Keratinocyte (primary cell): Measurements from ENCODE around the gene NTNG2. TPM values are rescaled to one million over a fixed set of nuclear protein-coding genes. Genes with fewer than 3 reads are reported as not detected.

ENCODE experiments used
- DNase-seq: peaks from one replicate; pipeline ENCODE4 v3.0.0-alpha.2; 2011; ENCODE audit warnings: low read depth, missing footprints, low spot score
- FAIRE-seq: peaks from 2 replicates; lab custom pipeline; 2011; peaks lifted over from hg19 to GRCh38; lab: Jason Lieb, UNC
- H2AFZ ChIP-seq: 2 replicates; pipeline ENCODE4 v1.6.0; 2012; ENCODE audit warnings: low read length, control low read depth, inconsistent platforms; ENCODE audit not compliant: control insufficient read depth
- H3K27ac ChIP-seq: 2 replicates; pipeline ENCODE4 v1.5.1; 2011; ENCODE audit warnings: low read length; ENCODE audit not compliant: control insufficient read depth, insufficient read depth
- H3K27me3 ChIP-seq: 3 replicates; pipeline ENCODE4 v1.6.0; 2011; ENCODE audit warnings: low read length; ENCODE audit not compliant: control insufficient read depth, insufficient read depth; ENCODE audit errors: extremely low read depth
- H3K36me3 ChIP-seq, 2 experiments: 2 replicates in 1 of 2; 3 replicates in 1 of 2; pipeline ENCODE4 v1.5.1; 2011; ENCODE audit warnings: low read length in 2 of 2, mild to moderate bottlenecking in 1 of 2; ENCODE audit not compliant: control insufficient read depth in 2 of 2, insufficient read depth in 2 of 2; ENCODE audit errors: extremely low read depth in 1 of 2
- H3K4me1 ChIP-seq: 3 replicates; pipeline ENCODE4 v1.5.1; 2011; ENCODE audit warnings: low read length; ENCODE audit not compliant: control insufficient read depth, insufficient read depth; ENCODE audit errors: extremely low read depth
- H3K4me2 ChIP-seq: 3 replicates; pipeline ENCODE4 v1.6.0; 2011; ENCODE audit warnings: low read depth, low read length; ENCODE audit not compliant: control insufficient read depth, insufficient read depth; ENCODE audit errors: extremely low read depth
- H3K4me3 ChIP-seq, 3 experiments: fragments of 200-600 bp in 1 of 3; sonication (generic) in 1 of 3; 2 replicates in 2 of 3; 3 replicates in 1 of 3; pipeline ENCODE4 v1.5.1; 2011 to 2016; ENCODE audit warnings: low read length in 3 of 3, mild to moderate bottlenecking in 3 of 3, control low read depth in 2 of 3, inconsistent platforms in 1 of 3, low read depth in 1 of 3, mixed read lengths in 1 of 3, mixed run types in 1 of 3, moderate library complexity in 1 of 3; ENCODE audit not compliant: control insufficient read depth in 2 of 3, insufficient read depth in 2 of 3; ENCODE audit errors: extremely low read depth in 1 of 3
- H3K79me2 ChIP-seq: 2 replicates; pipeline ENCODE4 v1.6.0; 2012; ENCODE audit warnings: low read length; ENCODE audit not compliant: control insufficient read depth, insufficient read depth
- H3K9ac ChIP-seq: 3 replicates; pipeline ENCODE4 v1.6.0; 2011; ENCODE audit warnings: low read length; ENCODE audit not compliant: control insufficient read depth, insufficient read depth; ENCODE audit errors: extremely low read depth
- H3K9me1 ChIP-seq: 3 replicates; pipeline ENCODE4 v1.6.0; 2011; ENCODE audit warnings: low read length; ENCODE audit not compliant: control insufficient read depth, insufficient read depth; ENCODE audit errors: extremely low read depth
- H3K9me3 ChIP-seq: 2 replicates; pipeline ENCODE4 v1.5.1; 2012; ENCODE audit warnings: low read depth, low read length; ENCODE audit not compliant: control insufficient read depth
- H4K20me1 ChIP-seq: 3 replicates; pipeline ENCODE4 v1.6.0; 2011; ENCODE audit warnings: low read length; ENCODE audit not compliant: control insufficient read depth, insufficient read depth; ENCODE audit errors: extremely low read depth
- CTCF ChIP-seq, 3 experiments: IDR thresholded peaks in 1 of 3; conservative IDR thresholded peaks in 1 of 3; optimal IDR thresholded peaks in 1 of 3; 2 replicates in 2 of 3; 3 replicates in 1 of 3; pipeline versions ENCODE3 to v1.5.1; 2011; ENCODE audit warnings: low read length in 3 of 3, mild to moderate bottlenecking in 3 of 3, moderate library complexity in 2 of 3, control low read depth in 1 of 3, inconsistent platforms in 1 of 3; ENCODE audit not compliant: insufficient read depth in 2 of 3; ENCODE audit errors: extremely low read depth in 1 of 3
- EZH2 ChIP-seq: IDR thresholded peaks from one replicate; pipeline ENCODE4 v1.6.1; 2012; ENCODE audit warnings: inconsistent platforms, mild to moderate bottlenecking, low read length, moderate library complexity
- dilution Hi-C: fragments of 300-500 bp; cut with MboI; formaldehyde crosslinking; loops from one replicate; pipeline ENCODE4 v1.7.0; 2020; ENCODE audit warnings: low sequenced_read_pairs; ENCODE audit not compliant: extremely low pct_ligation_motif_present
- polyA plus RNA-seq, 5 experiments: library from polyadenylated mRNA; depleted of rRNA in 3 of 5; stranded (reverse) in 3 of 5; stranded (forward) in 1 of 5; unstranded in 1 of 5; fragments of >200 nt; gene quantifications; 1 replicate in 1 of 5; 2 replicates in 3 of 5; 3 replicates in 1 of 5; pipeline versions ENCODE4 v1.2.1 to v1.2.3, GENCODE V29; 2011 to 2012; ENCODE audit warnings: missing spikeins in 2 of 5, low read depth in 1 of 5, low replicate concordance in 1 of 5

The NTNG2 gene
- polyA plus RNA-seq, 1 donor (not counting 4 experiments of a cell fraction or from before 2014, with no cell fraction given): 0.05 TPM

DNA sequence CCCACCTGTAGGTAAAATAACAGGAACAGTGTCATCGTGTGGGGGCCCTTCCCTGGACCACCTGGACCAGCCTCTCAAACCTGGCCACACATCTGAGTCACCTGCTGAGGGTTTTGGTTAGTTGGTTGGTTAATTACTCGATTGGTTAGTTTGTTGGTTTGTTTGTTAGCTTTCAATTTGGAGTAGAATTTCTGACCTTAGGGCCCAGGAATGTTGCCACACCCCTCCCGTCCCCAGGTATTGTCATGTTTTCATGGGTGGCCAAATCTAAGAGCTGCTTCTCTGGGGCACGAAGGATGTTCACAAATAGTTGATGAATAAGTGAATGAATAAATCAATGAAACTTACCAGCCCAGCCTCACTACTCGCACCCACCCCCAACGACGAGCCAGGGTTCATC is 21.9 kb downstream of the NTNG2 start:
- H3K9me1 ChIP-seq: no peaks in the 10 kb centered on the region
- no peaks in the 10 kb centered on the region for H3K36me3 ChIP-seq
- no peak overlapping the region for H2AFZ ChIP-seq
- no peak for FAIRE-seq
- no peak overlapping the region for H3K9ac ChIP-seq
- H3K27ac ChIP-seq: no peak overlapping the region
- H3K4me1 ChIP-seq: no peaks in the 10 kb centered on the region
- H3K4me3 ChIP-seq: no peak overlapping the region
- TF ChIP-seq EZH2 (no peak), CTCF (optimal IDR thresholded peaks at IDR 0.05 in 1 of 3, IDR thresholded peaks at IDR 0.05 in 1 of 3, conservative IDR thresholded peaks at IDR 0.05 in 1 of 3; ENCODE audit: extremely low read depth in 1 of 3, insufficient read depth in 2 of 3, low read length in 3 of 3) (no peak)
- no peak overlapping the region for H3K4me2 ChIP-seq
- H3K27me3 ChIP-seq: peaks cover 81% of the 10 kb centered on the region
- no peak for DNase-seq
- no peaks in the 10 kb centered on the region for H3K9me3 ChIP-seq
- dilution Hi-C loops: no loop called here
- no peaks in the 10 kb centered on the region for H4K20me1 ChIP-seq
- H3K79me2 ChIP-seq: no peaks in the 10 kb centered on the region

DNA sequence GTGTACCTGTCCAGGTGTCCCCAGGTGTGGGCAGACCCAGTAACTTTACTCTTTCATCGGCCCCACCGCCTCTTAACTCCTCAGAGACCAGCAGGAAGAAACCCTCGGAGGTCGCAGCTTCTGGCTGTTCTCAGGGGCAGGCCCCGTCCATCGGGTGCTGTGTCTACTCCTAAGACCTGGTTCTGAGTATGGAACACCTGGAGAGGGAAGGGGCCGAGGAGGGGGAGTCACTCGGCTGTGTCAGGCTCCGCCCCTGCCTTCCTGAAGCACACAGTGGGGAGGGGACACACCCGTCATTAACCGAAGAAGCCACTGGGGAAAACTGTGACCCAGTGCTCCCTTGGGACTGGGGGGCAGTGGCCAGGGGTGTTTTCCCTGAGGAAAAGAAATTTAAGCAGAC is 22.3 kb downstream of the NTNG2 start:
- Histone ChIP-seq H3K4me3 (no peak overlapping the region), H3K27ac (no peak overlapping the region), H3K79me2 (no peaks in the 10 kb centered on the region), H3K4me2 (no peak overlapping the region), H2AFZ (no peak overlapping the region), H3K9me3 (no peaks in the 10 kb centered on the region), H3K27me3 (peaks cover 81% of the 10 kb centered on the region), H4K20me1 (no peaks in the 10 kb centered on the region), H3K9ac (no peak overlapping the region), H3K36me3 (no peaks in the 10 kb centered on the region), H3K4me1 (no peaks in the 10 kb centered on the region), H3K9me1 (no peaks in the 10 kb centered on the region)
- dilution Hi-C loops: no loop called here
- FAIRE-seq (no peak), DNase-seq (no peak)
- TF ChIP-seq EZH2: no peak
- no peak for TF ChIP-seq CTCF (optimal IDR thresholded peaks at IDR 0.05 in 1 of 3, IDR thresholded peaks at IDR 0.05 in 1 of 3, conservative IDR thresholded peaks at IDR 0.05 in 1 of 3; ENCODE audit: extremely low read depth in 1 of 3, insufficient read depth in 2 of 3, low read length in 3 of 3)
